GM12872 (cell line): ENCODE measurements around the gene MLANA.

Experiments
- CTCF ChIP-seq: IDR thresholded peaks from 3 replicates; pipeline ENCODE4 v1.5.1; 2011; ENCODE audit warnings: low read depth, mild to moderate bottlenecking, low read length, moderate library complexity; ENCODE audit not compliant: insufficient read depth

MLANA gene

GRCh38 chr9:5848372-5848882 is 42.3 kb upstream of the MLANA start:
- TF ChIP-seq CTCF: no peak

GRCh38 chr9:5850724-5851122 is 40.0 kb upstream of the MLANA start:
- no peak for TF ChIP-seq CTCF

GRCh38 chr9:5851445-5851844 is 39.2 kb upstream of the MLANA start:
- no peak for TF ChIP-seq CTCF

- TF ChIP-seq CTCF: no peak
Observed at GRCh38 chr9:5852987-5853386, 37.7 kb upstream of the MLANA start.

GRCh38 chr9:5853617-5854016 is 37.1 kb upstream of the MLANA start:
- no peak for TF ChIP-seq CTCF

GRCh38 chr9:5854063-5854790 is 36.5 kb upstream of the MLANA start:
- TF ChIP-seq CTCF: no peak

GRCh38 chr9:5857928-5858327 is 32.8 kb upstream of the MLANA start:
- no peak for TF ChIP-seq CTCF

- TF ChIP-seq CTCF: no peak
Observed at GRCh38 chr9:5858833-5859232, 31.9 kb upstream of the MLANA start.
